Epithelial cell of prostate (primary cell): ENCODE measurements around the gene USP22.

Experiments
- DNase-seq: peaks from one replicate; pipeline ENCODE4 v3.0.0-alpha.2; 2011; ENCODE audit warnings: low read depth, low spot score
- H3K27ac ChIP-seq: fragments of 450-650 bp; 2 replicates; pipeline ENCODE4 v1.5.1; 2017; ENCODE audit warnings: mild to moderate bottlenecking

Gene USP22

DNA sequence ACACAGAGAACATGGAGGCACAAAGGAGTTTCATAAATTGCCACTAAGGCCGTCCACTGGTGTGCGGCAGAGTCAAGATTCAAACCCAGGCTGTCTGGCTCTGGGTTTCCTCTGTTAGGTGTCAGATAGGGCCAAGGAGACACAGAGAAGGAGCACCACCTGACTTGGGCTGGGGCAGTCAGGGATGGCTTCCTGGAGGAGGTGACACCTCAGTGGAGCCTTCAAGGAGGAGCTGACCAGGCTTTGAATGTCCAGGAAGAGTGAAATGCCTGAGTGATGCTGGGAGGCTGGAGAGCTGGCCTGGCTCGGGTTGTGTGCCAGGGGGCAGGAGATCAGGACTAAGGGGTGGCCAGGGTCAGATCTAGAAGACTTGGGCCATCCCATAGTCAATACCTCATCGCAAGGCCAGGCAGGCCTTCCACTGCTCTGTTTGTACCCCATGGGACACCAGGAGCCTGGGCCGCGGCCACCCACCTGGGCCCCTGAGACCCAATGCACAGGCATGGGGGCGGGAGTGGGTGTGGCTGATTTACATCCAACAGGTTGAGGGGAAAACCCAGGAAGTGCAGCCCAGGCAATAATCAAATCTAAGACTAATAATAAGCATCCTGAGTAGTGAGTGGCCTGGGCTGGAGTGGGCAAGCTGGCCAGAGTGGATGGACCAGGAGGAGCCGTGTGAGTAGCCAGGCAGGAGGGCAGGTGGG lies 73.7 kb downstream of the USP22 start:
- DNase-seq = no peak
- H3K27ac ChIP-seq = no peak overlapping the region

GRCh38 chr17:20967776-20968175 lies 75.0 kb downstream of the USP22 start:
- H3K27ac ChIP-seq = no peak overlapping the region
- DNase-seq = no peak

- no peak overlapping the region for H3K27ac ChIP-seq
- DNase-seq = no peak
Measured at GRCh38 chr17:20966870-20967269, 75.9 kb downstream of the USP22 start.

- no peak overlapping the region for H3K27ac ChIP-seq
- DNase-seq = no peak
Measured at GRCh38 chr17:20965492-20965891, 77.3 kb downstream of the USP22 start.

DNA sequence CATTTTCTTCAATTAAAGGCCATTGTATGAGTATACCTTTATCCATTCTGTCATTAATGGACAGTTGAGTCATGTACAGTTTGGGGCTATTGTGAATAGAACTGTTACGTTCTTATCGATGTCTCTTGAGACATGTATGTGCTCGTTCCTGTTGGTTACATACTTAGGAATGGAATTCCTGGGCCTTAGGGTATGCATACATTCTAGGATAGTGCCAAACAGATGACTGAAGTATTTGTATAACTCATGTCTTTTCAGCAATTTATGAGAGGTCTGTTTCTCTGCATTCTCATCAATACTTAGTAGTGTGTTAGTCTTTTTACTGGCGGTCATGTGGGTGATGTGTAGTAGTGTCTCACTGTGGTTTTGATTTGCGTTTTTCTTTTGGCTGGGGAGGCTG lies 81.2 kb downstream of the USP22 start:
- peak; percentile 92 for DNase-seq
- peak overlapping the region; percentile 45 for H3K27ac ChIP-seq

- H3K27ac ChIP-seq = peak overlapping the region; percentile 45
- DNase-seq = no peak
Measured at GRCh38 chr17:20960871-20961270, 81.9 kb downstream of the USP22 start.

DNA sequence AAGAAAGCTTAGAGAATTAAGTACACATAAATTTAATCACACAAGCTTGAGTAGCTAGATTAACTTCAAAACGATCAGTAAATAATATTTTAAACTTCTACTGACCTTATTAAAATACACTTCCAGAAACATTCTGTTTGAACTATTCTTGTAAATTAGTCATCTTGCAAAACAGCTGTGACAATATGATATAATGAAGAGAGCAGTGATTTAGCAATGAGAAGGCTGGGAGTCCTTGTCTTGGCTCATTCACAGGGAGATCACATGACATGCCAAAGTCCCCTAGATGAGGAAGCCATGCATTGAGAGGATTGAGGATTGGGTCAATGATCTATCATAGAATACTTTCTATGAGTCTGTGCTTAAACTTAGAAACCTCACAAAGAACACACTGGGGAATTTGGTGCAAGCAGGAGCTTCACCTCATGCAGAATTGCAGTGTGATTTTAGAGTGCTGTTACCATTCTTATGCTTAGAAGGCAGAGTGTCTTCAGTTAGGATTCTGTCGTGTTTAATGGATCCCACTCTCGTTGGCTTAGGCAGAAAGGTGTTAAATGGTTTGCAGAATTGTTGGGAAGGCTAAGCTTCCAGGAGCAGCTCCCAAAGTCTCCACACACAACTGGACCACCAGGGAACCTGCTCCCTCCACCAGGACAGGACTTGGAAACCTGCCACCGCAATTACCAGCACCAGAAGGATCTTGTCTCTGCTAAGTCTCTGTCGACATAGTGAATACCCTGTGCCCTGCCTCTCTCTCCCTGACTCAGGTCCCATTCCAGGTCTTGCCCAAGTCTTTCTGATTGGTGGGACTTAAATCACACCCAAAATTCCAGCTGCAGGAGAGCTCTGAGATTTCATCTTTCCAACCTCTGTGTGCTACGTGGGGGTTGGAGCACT lies 87.1 kb downstream of the USP22 start:
- peak overlapping the region; percentile 21 for H3K27ac ChIP-seq
- DNase-seq = peak; percentile 58

GRCh38 chr17:20954794-20955193 lies 88.0 kb downstream of the USP22 start:
- DNase-seq = no peak
- peak overlapping the region; percentile 21 for H3K27ac ChIP-seq

DNA sequence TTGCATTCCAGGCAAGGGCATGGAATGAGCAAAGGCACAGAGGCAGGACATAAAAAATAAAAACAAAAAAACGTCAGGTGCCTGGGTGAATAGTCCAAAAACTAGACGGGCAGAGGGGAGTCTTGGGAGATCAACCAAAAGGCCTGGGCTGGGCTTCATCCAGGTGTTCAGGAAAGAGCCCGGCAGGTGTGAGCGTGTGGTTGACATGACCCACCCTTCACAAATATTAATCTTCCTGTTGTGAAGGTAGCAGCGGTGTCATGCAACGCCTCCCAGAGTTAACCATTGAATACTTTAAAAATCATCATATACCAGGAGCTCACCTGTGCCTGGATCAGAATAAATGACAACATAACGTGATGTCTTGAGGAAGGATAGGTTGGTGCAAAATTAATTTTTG lies 90.6 kb downstream of the USP22 start:
- DNase-seq = no peak
- H3K27ac ChIP-seq = no peak overlapping the region
